GM18873 (cell line): ENCODE data around the gene C4orf36.
A peak's percentile ranks its signal among the peaks of the same experiment; 100 is the strongest.

ENCODE experiments used
- ATAC-seq: cut with Tn5 transposase; IDR thresholded peaks from one replicate; pipeline ENCODE4 v1.9.1; 2021; ENCODE audit warnings: mild to moderate bottlenecking, moderate library complexity, moderate number of reproducible peaks; ENCODE audit not compliant: unreplicated experiment, low FRiP score

C4orf36 gene, protein sequence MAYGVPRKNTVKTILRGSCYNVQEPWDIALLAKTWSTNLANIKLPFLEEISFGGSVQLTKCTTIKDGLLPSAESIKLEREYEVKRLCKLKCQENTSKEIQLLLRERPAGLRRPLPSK

DNA sequence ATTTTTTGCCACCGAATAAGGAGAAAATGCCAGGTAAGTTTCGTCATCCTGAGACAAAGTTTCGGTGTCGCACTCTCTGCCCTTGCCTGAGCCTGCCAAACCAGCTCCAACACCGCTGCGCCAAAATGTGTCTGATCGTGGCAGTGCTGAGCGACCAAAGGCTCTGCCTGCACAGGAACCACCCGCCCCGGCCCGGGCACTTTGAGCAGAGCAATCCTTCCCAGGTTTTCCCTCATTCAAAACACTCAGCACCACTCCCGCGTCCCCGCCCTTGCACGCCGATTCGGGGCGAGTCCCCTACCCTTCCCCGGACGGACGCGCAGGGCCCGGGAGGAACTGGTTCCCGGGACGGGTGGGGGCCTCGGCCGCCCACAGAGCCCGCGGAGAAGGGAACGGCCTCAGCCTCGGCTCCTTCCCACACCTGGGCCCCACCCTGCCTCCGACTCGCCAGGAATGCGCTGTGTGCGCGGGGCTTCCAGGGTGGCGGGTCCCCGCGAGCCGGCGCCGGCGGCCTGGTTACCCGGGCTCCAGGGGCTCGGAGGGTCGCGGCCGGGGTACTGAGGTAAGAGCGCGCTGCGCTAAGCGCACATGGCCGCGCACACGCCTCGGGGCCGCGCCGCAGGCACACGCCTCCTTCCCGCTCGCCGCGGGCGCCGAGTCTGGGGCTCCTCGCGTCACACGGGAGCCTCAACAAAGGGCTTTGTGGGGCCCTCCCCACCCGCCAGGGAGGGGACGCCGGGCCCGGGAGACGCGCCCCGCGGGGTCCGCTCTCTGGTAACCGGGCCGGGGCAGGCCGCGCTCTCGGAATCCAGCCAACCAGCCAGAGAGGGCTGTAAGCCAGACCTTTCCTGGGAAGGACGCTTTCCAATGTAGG is at the start of gene C4orf36:
C4orf36 (minus strand) TSS at position 661 of the 874 bp plus-strand sequence. CDS start 902 bp downstream, outside the sequence.
- no peak for ATAC-seq

DNA sequence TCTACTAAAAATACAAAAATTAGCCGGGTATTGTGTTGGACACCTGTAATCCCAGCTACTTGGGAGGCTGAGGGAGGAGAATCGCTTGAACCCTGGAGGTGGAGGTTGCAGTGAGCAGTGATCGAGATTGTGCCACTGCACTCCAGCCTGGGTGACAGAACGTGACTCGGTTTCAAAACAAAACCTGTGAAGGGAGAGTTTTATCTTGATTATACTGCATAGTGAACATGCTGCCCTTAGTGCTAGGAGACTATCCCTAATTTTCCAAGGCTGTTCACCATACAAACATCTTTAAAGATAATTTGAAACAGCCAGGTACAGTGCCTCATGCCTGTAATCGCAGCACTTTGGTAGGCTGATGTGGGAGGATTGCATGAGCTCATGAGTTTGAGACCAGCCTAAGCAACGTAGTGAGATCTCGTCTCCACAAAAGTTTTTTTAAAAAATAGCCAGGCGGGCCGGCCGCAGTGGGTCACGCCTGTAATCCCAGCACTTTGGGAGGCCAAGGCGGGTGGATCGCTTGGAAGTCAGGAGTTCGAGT is 48.8 kb upstream of the C4orf36 start:
- ATAC-seq: no peak

DNA sequence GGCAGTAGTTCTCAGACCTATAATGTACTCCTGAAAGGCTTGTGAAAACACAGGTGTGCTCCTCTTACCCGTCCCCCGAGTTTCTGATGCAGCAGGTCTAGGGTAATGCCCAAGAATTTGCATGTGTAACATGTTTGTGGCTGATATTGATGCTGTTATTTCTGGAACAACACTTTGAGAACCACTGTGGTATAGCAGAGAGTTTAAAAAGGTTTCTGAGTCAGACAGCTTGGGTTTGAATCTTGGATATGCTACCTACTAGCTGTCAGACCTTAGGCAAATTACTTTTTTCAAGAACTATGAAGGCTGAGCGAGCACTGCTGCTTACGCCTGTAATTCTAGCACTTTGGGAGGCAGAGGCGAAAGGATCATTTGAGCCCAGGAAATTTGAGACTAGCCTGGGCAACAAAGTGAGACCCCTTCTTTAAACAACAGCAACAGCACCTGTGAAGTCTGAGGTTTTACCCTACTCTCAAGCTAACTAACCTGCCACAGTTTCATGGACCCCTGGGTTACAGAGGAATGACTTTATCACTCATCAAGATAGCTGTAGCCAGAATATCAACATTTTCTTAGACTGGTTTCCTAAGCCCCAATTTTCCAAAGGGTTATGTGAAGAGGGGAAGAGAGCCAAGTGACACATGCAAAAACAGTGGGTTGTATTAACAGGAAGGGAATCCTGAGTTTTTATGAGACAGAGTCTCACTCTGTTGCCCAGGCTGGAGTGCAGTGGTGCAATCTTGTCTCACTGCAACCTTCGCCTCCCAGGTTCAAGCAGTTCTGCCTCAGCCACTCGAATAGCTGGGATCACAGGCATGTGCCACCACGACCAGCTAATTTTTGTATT is 47.7 kb upstream of the C4orf36 start:
- peak; percentile 73 for ATAC-seq

DNA sequence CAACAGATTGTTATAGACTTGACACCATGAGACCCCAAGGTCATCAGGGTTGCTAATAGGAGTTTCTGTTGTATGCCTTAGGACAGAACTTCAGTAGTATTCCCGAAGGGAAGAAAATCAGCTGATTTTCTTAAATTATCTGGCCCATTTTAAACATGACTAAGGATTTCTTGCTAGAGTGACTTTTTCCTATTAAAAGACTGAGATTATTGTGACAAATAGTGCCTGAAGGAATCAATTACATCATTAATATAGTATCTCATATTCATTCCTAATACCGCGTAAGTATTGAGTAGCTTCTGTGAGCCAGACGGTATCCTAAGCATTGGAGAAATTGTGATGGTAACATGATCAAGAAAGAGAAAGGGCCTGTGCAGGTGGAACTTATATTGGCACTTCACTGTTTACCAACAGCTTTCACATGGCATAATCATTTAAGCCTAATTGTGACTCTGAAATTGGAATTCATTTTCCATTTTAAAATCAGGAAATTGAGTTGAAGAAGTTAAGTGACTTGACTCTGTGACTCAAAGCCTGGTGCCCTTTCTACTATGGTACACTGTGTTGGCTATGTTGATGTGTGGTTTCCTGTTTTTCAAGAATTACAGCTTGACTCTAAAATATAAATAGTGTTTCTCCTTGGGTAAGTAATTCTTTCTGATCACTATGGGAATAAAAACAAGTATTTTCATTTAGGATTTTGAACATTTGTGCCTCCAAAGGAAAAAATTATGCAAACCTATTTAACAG is 46.7 kb upstream of the C4orf36 start:
- ATAC-seq: no peak

DNA sequence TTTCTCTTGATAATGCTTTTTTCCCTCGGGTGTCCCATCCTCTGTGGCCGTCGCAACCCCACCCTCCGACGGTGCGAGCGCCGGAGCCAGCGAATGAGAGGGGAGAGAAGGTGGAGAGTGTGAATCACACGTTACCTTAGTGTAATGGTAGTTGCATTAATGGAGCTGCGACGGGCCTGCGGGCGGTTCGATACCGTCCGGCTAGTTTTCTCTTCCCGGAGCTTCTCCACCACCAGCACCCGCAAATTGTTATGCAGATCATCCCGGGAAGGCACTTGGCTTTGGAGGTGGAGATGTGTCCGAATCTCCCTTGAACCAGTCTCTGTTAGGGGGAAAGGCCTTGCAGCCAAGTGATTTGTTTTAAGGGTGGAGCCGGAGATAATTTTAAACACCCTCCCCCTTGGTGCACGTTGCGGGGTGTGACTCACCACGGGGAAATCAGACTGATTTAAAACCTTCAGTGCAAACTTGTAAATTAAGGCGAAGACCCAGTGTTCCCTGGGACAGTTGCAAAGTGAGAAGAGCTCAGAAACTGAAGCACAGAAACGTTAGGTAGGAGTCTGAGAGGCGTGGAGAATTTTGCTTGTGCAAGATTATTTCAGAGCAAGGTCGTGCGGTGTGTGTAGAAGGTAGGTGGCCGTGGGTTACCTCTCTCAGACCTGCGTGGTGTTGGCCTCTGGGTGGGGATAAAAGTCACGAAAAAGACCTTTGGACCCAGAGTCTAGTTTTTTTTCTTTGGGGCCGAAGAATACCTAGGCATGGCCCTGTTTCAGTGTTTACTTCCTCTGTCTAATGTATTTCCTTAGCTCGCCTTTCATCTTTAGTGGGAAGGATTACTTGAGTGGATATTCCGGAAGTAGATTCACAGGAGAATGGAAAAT is 43.9 kb upstream of the C4orf36 start:
- peak; percentile 33 for ATAC-seq

DNA sequence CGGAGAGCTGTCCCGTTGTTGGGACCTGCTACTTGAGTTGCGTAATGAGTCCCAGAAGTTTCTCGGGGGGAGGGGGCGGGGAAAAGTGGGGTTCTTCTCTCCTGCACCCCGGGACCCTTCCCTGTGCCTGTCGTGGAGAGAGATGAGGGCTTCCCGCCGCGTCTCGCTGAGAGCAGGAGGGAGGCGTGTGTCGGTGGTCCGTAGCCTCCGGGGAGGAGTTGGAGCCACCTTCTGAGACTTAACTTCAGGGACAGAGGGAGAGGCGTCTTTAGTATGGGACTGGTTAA is 43.3 kb upstream of the C4orf36 start:
- ATAC-seq: no peak

DNA sequence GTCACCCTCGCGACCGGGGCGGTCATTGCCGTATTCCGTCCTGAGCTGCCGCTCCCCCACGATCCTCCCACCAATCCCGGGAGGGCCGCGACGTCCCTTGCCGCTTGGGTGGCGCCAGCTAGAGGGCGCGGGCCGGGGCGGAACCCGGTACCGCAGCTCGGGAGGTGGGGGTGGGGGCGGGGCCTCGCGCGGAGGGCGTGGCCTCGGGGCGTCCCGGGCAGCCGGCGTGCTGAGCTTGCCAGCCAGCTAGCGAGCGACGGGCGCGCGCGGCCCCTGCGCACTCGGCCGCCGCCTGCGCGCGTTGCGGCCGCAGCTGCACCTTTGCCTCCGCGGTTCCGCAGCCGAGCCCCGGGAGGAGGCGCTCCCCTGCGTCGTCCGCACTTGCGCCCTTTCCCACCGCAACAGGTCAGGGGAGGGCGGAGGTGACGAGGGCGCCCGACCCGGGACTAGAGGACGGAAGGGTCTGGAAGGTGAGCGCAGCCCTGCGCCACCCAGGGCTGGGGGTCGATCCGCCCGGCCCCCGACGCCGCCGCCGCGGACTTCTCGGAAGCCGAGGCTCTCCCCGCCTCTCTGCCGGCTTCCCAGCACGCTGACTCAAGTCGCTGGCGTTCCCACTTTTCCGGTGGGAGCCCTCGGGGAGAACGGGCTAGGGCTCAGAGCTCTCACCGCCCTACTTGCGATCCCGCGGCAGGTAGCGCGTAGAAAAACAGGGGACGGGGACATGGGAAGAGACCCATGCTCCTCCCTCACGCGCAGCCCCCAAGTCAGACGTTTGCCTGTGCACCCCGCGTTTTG is 42.7 kb upstream of the C4orf36 start, which contains the start of gene AFF1:
AFF1 (plus strand) TSS at position 241 of the 795 bp plus-strand sequence. CDS start 13,523 bp downstream, outside the sequence.
- peak; percentile 45 for ATAC-seq

GRCh38 chr4:86934147-86934770 is 42.0 kb upstream of the C4orf36 start:
- ATAC-seq: no peak

- ATAC-seq: no peak
Measured at GRCh38 chr4:86928400-86929255, 36.4 kb upstream of the C4orf36 start.

DNA sequence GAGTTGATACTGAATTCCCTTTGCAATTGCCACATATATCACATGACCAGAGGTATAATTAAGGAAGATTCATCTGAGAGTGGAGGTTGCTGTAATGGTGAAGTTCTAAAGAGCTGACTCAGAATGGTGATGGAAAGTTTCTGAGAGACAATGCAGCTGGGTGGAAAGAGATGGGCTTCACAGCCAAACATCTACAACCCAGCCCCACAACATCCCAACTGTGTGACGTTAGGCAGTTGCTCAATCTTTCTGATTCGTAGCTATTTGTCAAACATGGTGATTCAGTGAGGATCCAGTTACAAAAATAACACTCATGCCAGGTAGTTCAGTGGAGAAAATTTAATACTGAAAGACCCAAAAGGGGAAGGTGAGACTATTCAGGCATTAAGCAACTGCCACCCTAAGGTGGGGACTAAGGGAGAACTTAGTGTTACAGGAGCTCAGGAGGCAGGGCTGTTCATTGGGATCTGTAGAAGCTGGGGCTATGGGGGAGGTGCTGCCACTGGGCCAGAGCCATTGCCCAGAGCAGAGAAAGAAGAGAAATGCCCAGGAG is 35.7 kb upstream of the C4orf36 start:
- no peak for ATAC-seq

GRCh38 chr4:86926435-86927086 is 34.3 kb upstream of the C4orf36 start:
- ATAC-seq: no peak

DNA sequence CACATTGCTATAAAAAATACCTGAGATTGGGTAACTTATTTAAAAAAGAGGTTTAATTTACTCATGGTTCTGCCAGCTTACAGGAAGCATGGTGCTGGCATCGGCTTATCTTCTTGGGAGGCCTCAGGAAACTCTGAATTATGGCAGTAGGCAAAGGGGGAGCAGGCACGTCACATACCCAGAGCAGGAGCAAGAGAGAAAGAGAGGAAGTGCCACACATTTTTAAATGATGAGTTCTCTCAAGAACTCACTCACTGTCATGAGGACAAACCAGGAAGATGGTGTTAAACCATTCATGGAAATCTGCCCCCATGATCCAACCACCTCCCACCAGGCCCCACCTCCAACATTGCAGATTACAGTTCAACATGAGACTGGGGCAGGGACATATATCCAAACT is 32.6 kb upstream of the C4orf36 start:
- ATAC-seq: no peak

GRCh38 chr4:86921608-86922252 is 29.5 kb upstream of the C4orf36 start:
- no peak for ATAC-seq

DNA sequence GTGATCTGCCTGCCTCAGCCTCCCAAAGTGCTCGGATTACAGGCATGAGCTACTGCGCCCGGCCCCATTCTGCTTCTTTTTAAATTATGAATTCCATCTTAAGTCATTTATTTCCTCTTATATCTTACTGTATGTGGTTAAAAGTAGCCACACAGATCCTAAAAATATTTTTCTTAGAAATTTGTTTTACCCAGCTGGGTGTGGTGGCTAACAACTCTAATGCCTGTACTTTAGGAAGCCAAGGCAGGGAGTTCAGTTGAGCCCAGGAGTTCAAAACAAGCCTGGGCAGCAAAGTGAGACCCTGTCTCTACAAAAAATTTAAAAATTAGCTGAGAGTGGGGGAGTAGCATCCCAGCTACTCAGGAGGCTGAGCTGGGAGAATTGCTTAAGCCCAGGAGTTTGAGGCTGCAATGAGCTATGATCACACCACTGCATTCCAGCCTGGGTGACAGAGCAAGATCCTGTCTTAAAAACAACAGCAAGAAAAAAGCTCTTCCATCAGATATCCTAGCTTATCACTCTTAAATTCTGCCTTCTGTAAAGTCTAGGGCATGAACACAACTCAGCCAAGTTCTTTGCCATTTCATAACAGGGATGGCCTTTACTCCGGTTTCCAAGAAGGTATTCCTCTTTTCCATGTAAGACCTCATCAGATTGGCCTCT is 27.5 kb upstream of the C4orf36 start:
- no peak for ATAC-seq

GRCh38 chr4:86918539-86919072 is 26.4 kb upstream of the C4orf36 start:
- ATAC-seq: no peak
